H1 (cell line): Measurements from ENCODE around the gene SLC24A3. TPM values are rescaled to one million over a fixed set of nuclear protein-coding genes. Genes with fewer than 3 reads are reported as not detected.

Source experiments
- CTCF ChIA-PET: fragments of 300-600 bp; sonication (Branson Sonifier 250); formaldehyde crosslinking; loops from one replicate; lab custom pipeline; 2021; ENCODE audit not compliant: partially characterized antibody; lab: Charles Lee
- POLR2A ChIA-PET: fragments of 300-600 bp; sonication (Branson Sonifier 250); formaldehyde crosslinking; loops from one replicate; lab custom pipeline; 2021; ENCODE audit warnings: inconsistent platforms; ENCODE audit not compliant: partially characterized antibody; lab: Charles Lee
- DNase-seq, 2 experiments: peaks; one replicate each; pipeline versions ENCODE4 v3.0.0 to v3.0.0-alpha.2; 2010 to 2022; ENCODE audit warnings: low spot score in 2 of 2, low read depth in 1 of 2, mixed read lengths in 1 of 2
- FAIRE-seq: peaks from 2 replicates; lab custom pipeline; 2011; peaks lifted over from hg19 to GRCh38; lab: Jason Lieb, UNC
- H2AFZ ChIP-seq: 2 replicates; pipeline ENCODE4 v1.8.1; 2012; ENCODE audit warnings: low read length, inconsistent platforms
- H2AK5ac ChIP-seq: 2 replicates; pipeline ENCODE4 v1.6.1; 2013; ENCODE audit warnings: low read depth, low read length
- H2BK120ac ChIP-seq: replicated peaks from 2 replicates; pipeline ENCODE3; 2013; ENCODE audit warnings: low read depth, low read length, inconsistent platforms
- H2BK12ac ChIP-seq: 2 replicates; pipeline ENCODE4 v1.6.1; 2013; ENCODE audit warnings: low read depth, low read length
- H2BK15ac ChIP-seq: 2 replicates; pipeline ENCODE4 v1.6.1; 2013; ENCODE audit warnings: low read length
- H2BK20ac ChIP-seq: 2 replicates; pipeline ENCODE4 v1.6.1; 2013; ENCODE audit warnings: low read length
- H2BK5ac ChIP-seq: 2 replicates; pipeline ENCODE4 v1.6.1; 2013; ENCODE audit warnings: low read depth, low read length
- H3K14ac ChIP-seq: 2 replicates; pipeline ENCODE4 v1.6.1; 2013; ENCODE audit warnings: inconsistent platforms; ENCODE audit not compliant: insufficient read length
- H3K18ac ChIP-seq: 2 replicates; pipeline ENCODE4 v1.6.1; 2013; ENCODE audit warnings: low read length; ENCODE audit errors: extremely low read depth
- H3K23ac ChIP-seq: 2 replicates; pipeline ENCODE4 v1.6.1; 2013; ENCODE audit warnings: inconsistent platforms; ENCODE audit not compliant: insufficient read length
- H3K23me2 ChIP-seq: 2 replicates; pipeline ENCODE4 v1.6.1; 2013; ENCODE audit warnings: low read depth, low read length
- H3K27ac ChIP-seq: 2 replicates; pipeline ENCODE4 v1.6.1; 2011; ENCODE audit warnings: low read depth, low read length, inconsistent platforms
- H3K27me3 ChIP-seq, 4 experiments: replicated peaks in 1 of 4; 1 replicate in 1 of 4; 2 replicates in 3 of 4; pipeline versions ENCODE4 v1.6.1 to v1.8.1; 2011 to 2013; ENCODE audit warnings: low read length in 3 of 4, mild to moderate bottlenecking in 3 of 4, inconsistent platforms in 2 of 4, mixed read lengths in 2 of 4, moderate library complexity in 1 of 4; ENCODE audit not compliant: control insufficient read depth in 3 of 4, insufficient read depth in 3 of 4; ENCODE audit errors: extremely low read depth in 1 of 4
- H3K36me3 ChIP-seq, 4 experiments: 2 replicates each; pipeline versions ENCODE4 v1.6.1 to v1.8.1; 2011 to 2013; ENCODE audit warnings: mild to moderate bottlenecking in 4 of 4, low read length in 3 of 4, moderate library complexity in 2 of 4, control low read depth in 1 of 4, inconsistent platforms in 1 of 4; ENCODE audit not compliant: insufficient read depth in 4 of 4, control insufficient read depth in 2 of 4
- H3K4ac ChIP-seq: replicated peaks from 2 replicates; pipeline ENCODE3; 2013; ENCODE audit warnings: low read length, low read depth, mixed read lengths, inconsistent platforms; ENCODE audit not compliant: insufficient read length
- H3K4me1 ChIP-seq, 4 experiments: replicated peaks in 1 of 4; 1 replicate in 1 of 4; 2 replicates in 3 of 4; pipeline versions ENCODE4 v1.6.1 to v1.8.1; 2011 to 2013; ENCODE audit warnings: low read length in 3 of 4, inconsistent platforms in 2 of 4, mixed read lengths in 1 of 4; ENCODE audit not compliant: insufficient read depth in 4 of 4, control insufficient read depth in 3 of 4
- H3K4me2 ChIP-seq, 2 experiments: 2 replicates each; pipeline versions ENCODE4 v1.6.1 to v1.8.1; 2011 to 2013; ENCODE audit warnings: low read depth in 2 of 2, low read length in 2 of 2, control low read depth in 1 of 2, inconsistent platforms in 1 of 2, mild to moderate bottlenecking in 1 of 2; ENCODE audit not compliant: insufficient read depth in 1 of 2
- H3K4me3 ChIP-seq, 4 experiments: fragments of 200-600, 300-600 bp in 1 of 4; sonication (generic), shearing (Covaris generic), sonication (Bioruptor Twin) in 1 of 4; 2 replicates each; pipeline versions ENCODE4 v1.5.1 to v1.8.1; 2011 to 2016; ENCODE audit warnings: low read length in 4 of 4, low read depth in 3 of 4, control low read depth in 2 of 4, inconsistent platforms in 2 of 4, mild to moderate bottlenecking in 2 of 4, mixed read lengths in 1 of 4, moderate library complexity in 1 of 4; ENCODE audit not compliant: insufficient read depth in 2 of 4; ENCODE audit errors: extremely low read depth in 1 of 4
- H3K56ac ChIP-seq: replicated peaks from 2 replicates; pipeline ENCODE3; 2013; ENCODE audit warnings: low read depth, mild to moderate bottlenecking, mixed read lengths, low read length, inconsistent platforms; ENCODE audit not compliant: insufficient read length
- H3K79me1 ChIP-seq: 2 replicates; pipeline ENCODE4 v1.6.1; 2013; ENCODE audit warnings: low read depth, low read length, control low read depth
- H3K79me2 ChIP-seq, 2 experiments: 2 replicates each; pipeline versions ENCODE4 v1.6.1 to v1.8.1; 2012 to 2013; ENCODE audit warnings: low read length in 2 of 2, mild to moderate bottlenecking in 2 of 2, inconsistent platforms in 1 of 2; ENCODE audit not compliant: insufficient read depth in 2 of 2, control insufficient read depth in 1 of 2
- H3K9ac ChIP-seq, 4 experiments: replicated peaks in 1 of 4; 1 replicate in 1 of 4; 2 replicates in 3 of 4; pipeline versions ENCODE4 v1.6.1 to v1.8.1; 2011 to 2013; ENCODE audit warnings: low read depth in 3 of 4, low read length in 3 of 4, control low read depth in 2 of 4, mild to moderate bottlenecking in 2 of 4, moderate library complexity in 2 of 4, inconsistent platforms in 1 of 4; ENCODE audit errors: extremely low read depth in 1 of 4
- H3K9me3 ChIP-seq, 2 experiments: 2 replicates each; pipeline versions ENCODE4 v1.6.1 to v1.8.1; 2012 to 2013; ENCODE audit warnings: mild to moderate bottlenecking in 2 of 2, moderate library complexity in 2 of 2, control low read depth in 1 of 2, inconsistent platforms in 1 of 2, low read depth in 1 of 2, low read length in 1 of 2, mixed read lengths in 1 of 2; ENCODE audit not compliant: insufficient read depth in 2 of 2
- H4K20me1 ChIP-seq, 2 experiments: replicated peaks in 1 of 2; 2 replicates each; pipeline versions ENCODE3 to v1.8.1; 2011 to 2013; ENCODE audit warnings: inconsistent platforms in 2 of 2, low read length in 2 of 2, mild to moderate bottlenecking in 1 of 2; ENCODE audit not compliant: insufficient read depth in 2 of 2, control insufficient read depth in 1 of 2
- H4K5ac ChIP-seq: 2 replicates; pipeline ENCODE4 v1.6.1; 2013; ENCODE audit warnings: low read length, low read depth, mixed read lengths, inconsistent platforms; ENCODE audit not compliant: insufficient read length
- H4K8ac ChIP-seq: 2 replicates; pipeline ENCODE4 v1.8.0; 2013; ENCODE audit warnings: mild to moderate bottlenecking, moderate library complexity, low read length, inconsistent platforms; ENCODE audit not compliant: insufficient read depth; ENCODE audit errors: extremely low read depth
- H4K91ac ChIP-seq: replicated peaks from 2 replicates; pipeline ENCODE3; 2013; ENCODE audit warnings: low read length, mixed read lengths, inconsistent platforms; ENCODE audit not compliant: insufficient read length
- BCL11A ChIP-seq, 2 experiments: IDR thresholded peaks; one replicate each; pipeline ENCODE4 v1.6.1; 2011; ENCODE audit warnings: low read depth in 2 of 2, low read length in 2 of 2, mild to moderate bottlenecking in 2 of 2
- CEBPB ChIP-seq: IDR thresholded peaks from 2 replicates; pipeline ENCODE4 v1.6.1; 2012; ENCODE audit warnings: low read depth, low read length
- CHD2 ChIP-seq: IDR thresholded peaks from 2 replicates; pipeline ENCODE4 v1.6.1; 2012; ENCODE audit warnings: low read length, improper control_type of control experiment
- CREB1 ChIP-seq: IDR thresholded peaks from 2 replicates; pipeline ENCODE4 v1.6.1; 2012; ENCODE audit warnings: inconsistent platforms
- EGR1 ChIP-seq: IDR thresholded peaks from 2 replicates; pipeline ENCODE4 v1.6.1; 2011; ENCODE audit warnings: low read depth, low read length, borderline replicate concordance
- GABPA ChIP-seq: IDR thresholded peaks from 2 replicates; pipeline ENCODE4 v1.6.1; 2011; ENCODE audit warnings: mild to moderate bottlenecking, low read length, moderate library complexity, borderline replicate concordance; ENCODE audit not compliant: insufficient read depth
- KDM4A ChIP-seq: IDR thresholded peaks from one replicate; pipeline ENCODE4 v1.7.1; 2012; ENCODE audit warnings: low read depth, mild to moderate bottlenecking, moderate library complexity, low read length, inconsistent platforms; ENCODE audit not compliant: severe bottlenecking
- KDM5A ChIP-seq: fragments of 200-600 bp; IDR thresholded peaks from 2 replicates; pipeline ENCODE4 v1.7.1; 2012; ENCODE audit warnings: mild to moderate bottlenecking, low read length, inconsistent platforms, mixed read lengths
- MAX ChIP-seq: IDR thresholded peaks from 2 replicates; pipeline ENCODE4 v1.6.1; 2012; ENCODE audit warnings: inconsistent platforms
- NANOG ChIP-seq: IDR thresholded peaks from 2 replicates; pipeline ENCODE4 v1.6.1; 2011; ENCODE audit warnings: low read length, low read depth, mild to moderate bottlenecking, inconsistent platforms; ENCODE audit not compliant: insufficient read depth, poor library complexity, severe bottlenecking
- POLR2AphosphoS5 ChIP-seq: IDR thresholded peaks from 2 replicates; pipeline ENCODE4 v1.6.1; 2011; ENCODE audit warnings: low read depth, low read length
- POU5F1 ChIP-seq: IDR thresholded peaks from 2 replicates; pipeline ENCODE4 v1.6.1; 2011; ENCODE audit warnings: low read depth, mild to moderate bottlenecking, low read length, moderate library complexity
- RXRA ChIP-seq: IDR thresholded peaks from 2 replicates; pipeline ENCODE4 v1.6.1; 2011; ENCODE audit warnings: low read depth, mild to moderate bottlenecking, low read length, moderate library complexity; ENCODE audit not compliant: insufficient read depth
- SP2 ChIP-seq: IDR thresholded peaks from 2 replicates; pipeline ENCODE4 v1.6.1; 2012; ENCODE audit warnings: mild to moderate bottlenecking, low read length, inconsistent platforms
- TAF1 ChIP-seq: IDR thresholded peaks from 2 replicates; pipeline ENCODE4 v1.6.1; 2011; ENCODE audit warnings: mild to moderate bottlenecking, low read depth, low read length
- ZNF274 ChIP-seq: IDR thresholded peaks from 2 replicates; pipeline ENCODE4 v1.7.0; 2012; ENCODE audit warnings: low read length, borderline replicate concordance; ENCODE audit errors: extremely low read depth
- WGBS, 2 experiments: shearing (Covaris generic) in 1 of 2; methylation state at CpG; one replicate each; pipeline versions ENCODE4 v1.1.6 to v1.1.7; 2013 to 2015; ENCODE audit warnings: low lambda C conversion rate in 2 of 2, mixed read lengths in 2 of 2, inconsistent platforms in 1 of 2, low coverage in 1 of 2, missing lambda C conversion rate in 1 of 2; ENCODE audit not compliant: insufficient replicate concordance in 2 of 2, insufficient coverage in 1 of 2, insufficient read length in 1 of 2; ENCODE audit errors: extremely low coverage in 1 of 2, missing lambda C conversion rate in 1 of 2; 5-methylcytosine and 5-hydroxymethylcytosine counted together
- polyA plus RNA-seq, 7 experiments: library from polyadenylated mRNA; depleted of rRNA in 3 of 7; stranded (reverse) in 5 of 7; unstranded in 2 of 7; fragments of >200 nt in 5 of 7; fragments of 200-250 nt in 2 of 7; gene quantifications; 1 replicate in 5 of 7; 2 replicates in 1 of 7; 4 replicates in 1 of 7; pipeline versions ENCODE4 v1.2.1 to v1.2.3, GENCODE V29; 2011 to 2013; ENCODE audit warnings: missing spikeins in 2 of 7, mixed read lengths in 2 of 7
- total RNA-seq: library from RNA; stranded (reverse); fragmentation: NEBNext Ultra II Directional; extraction: Animal tissue kit (Norgen Biotek cat#: 25700); gene quantifications from 2 replicates; pipeline ENCODE4 v1.2.1, GENCODE V29; 2021

The SLC24A3 gene
- total and polyA plus RNA-seq, 2 of the 8 experiments (the other 6 are each of a cell fraction or from before 2014, with no cell fraction given): 4.5 to 6.3 TPM

GRCh38 chr20:19626896-19627295, 414.5 kb downstream of the SLC24A3 start:
- no peak overlapping the region for H2BK120ac ChIP-seq
- FAIRE-seq: no peak
- H3K4ac ChIP-seq: no peak overlapping the region
- H3K4me2 ChIP-seq: no peak overlapping the region
- H4K91ac ChIP-seq: no peak overlapping the region
- POLR2A ChIA-PET: no interaction called here
- no peaks in the 10 kb centered on the region for H3K79me2 ChIP-seq
- no peaks in the 10 kb centered on the region for H4K20me1 ChIP-seq
- no peaks in the 10 kb centered on the region for H3K4me1 ChIP-seq
- H3K27ac ChIP-seq: no peak overlapping the region
- H2BK12ac ChIP-seq: no peak overlapping the region
- no peak overlapping the region for H3K56ac ChIP-seq
- DNase-seq: no peak
- no peak overlapping the region for H2AK5ac ChIP-seq
- no peak overlapping the region for H2BK5ac ChIP-seq
- no peaks in the 10 kb centered on the region for H3K27me3 ChIP-seq
- no peak overlapping the region for H3K23ac ChIP-seq
- 88% methylated on average over 5 of the region's 5 CpGs; no CpG with 5 or more reads in 1 of the 2 experiments for WGBS, 2 experiments
- H3K18ac ChIP-seq: no peak overlapping the region
- H3K36me3 ChIP-seq: no peaks in the 10 kb centered on the region
- CTCF ChIA-PET: interaction anchor here (2.2 to 7.5 kb wide), 3 partner anchors 26 to 43 kb away, joined by 8 to 85 read pairs (median 9); no protein-coding TSS in a partner anchor
- no peak overlapping the region for H3K14ac ChIP-seq
- no peak overlapping the region for H2BK15ac ChIP-seq
- no peak overlapping the region for H3K9ac ChIP-seq
- no peak overlapping the region for H4K5ac ChIP-seq
- no peak overlapping the region for H3K4me3 ChIP-seq
- H3K9me3 ChIP-seq: peaks cover 5 to 8% of the 10 kb centered on the region in 2 experiments; a peak in 2 of 4 replicates
- no peaks in the 10 kb centered on the region for H3K79me1 ChIP-seq
- H2AFZ ChIP-seq: no peak overlapping the region
- H2BK20ac ChIP-seq: no peak overlapping the region
- no peaks in the 10 kb centered on the region; the same call in 1 of the 2 replicates for H3K23me2 ChIP-seq
- no peak overlapping the region for H4K8ac ChIP-seq
- TF ChIP-seq CHD2 (no peak), POLR2AphosphoS5 (no peak), KDM4A (no peak), POU5F1 (no peak), GABPA (no peak), KDM5A (no peak), MAX (no peak), EGR1 (no peak), ZNF274 (no peak), SP2 (no peak), BCL11A (IDR thresholded peaks at IDR 0.05; ENCODE audit: low read depth in 2 of 2, low read length in 2 of 2) (no peak), RXRA (no peak), NANOG (no peak), CREB1 (no peak), CEBPB (no peak), TAF1 (no peak)
